Small intestine (tissue), 7 donors: ENCODE measurements around the gene RBP2. TPM values are rescaled to one million over a fixed set of nuclear protein-coding genes. Genes with fewer than 3 reads are reported as not detected.

ENCODE experiments used
- DNase-seq, 2 donors: peaks; one replicate each; pipeline versions ENCODE4 v3.0.0 to v3.0.0-alpha.2; 2013
- FAIRE-seq: peaks from 2 replicates; lab custom pipeline; 2012; peaks lifted over from hg19 to GRCh38; lab: Jason Lieb, UNC
- H3K27ac ChIP-seq, 3 donors: one replicate each; pipeline ENCODE4 v1.5.1; 2013; ENCODE audit warnings: low read length in 2 of 3, mild to moderate bottlenecking in 2 of 3, control low read depth in 1 of 3, inconsistent platforms in 1 of 3, low read depth in 1 of 3, moderate library complexity in 1 of 3
- H3K27me3 ChIP-seq, 3 donors: one replicate each; pipeline ENCODE4 v1.6.1; 2013; ENCODE audit warnings: low read length in 3 of 3, inconsistent platforms in 1 of 3; ENCODE audit not compliant: control insufficient read depth in 3 of 3, insufficient read depth in 3 of 3
- H3K36me3 ChIP-seq, 3 donors: one replicate each; pipeline ENCODE4 v1.6.1; 2013; ENCODE audit warnings: low read length in 3 of 3, inconsistent platforms in 1 of 3, low read depth in 1 of 3, mild to moderate bottlenecking in 1 of 3, moderate library complexity in 1 of 3; ENCODE audit not compliant: control insufficient read depth in 3 of 3, insufficient read depth in 2 of 3
- H3K4me1 ChIP-seq, 3 donors: one replicate each; pipeline ENCODE4 v1.6.1; 2013; ENCODE audit warnings: low read length in 2 of 3, inconsistent platforms in 1 of 3, low read depth in 1 of 3, mild to moderate bottlenecking in 1 of 3, moderate library complexity in 1 of 3; ENCODE audit not compliant: control insufficient read depth in 3 of 3, insufficient read depth in 2 of 3
- H3K4me3 ChIP-seq, 3 donors: one replicate each; pipeline ENCODE4 v1.5.1; 2013; ENCODE audit warnings: low read length in 3 of 3, control low read depth in 1 of 3, inconsistent platforms in 1 of 3, low read depth in 1 of 3, mild to moderate bottlenecking in 1 of 3, moderate library complexity in 1 of 3
- H3K9me3 ChIP-seq, 2 donors: one replicate each; pipeline ENCODE4 v1.6.1; 2013; ENCODE audit warnings: low read depth in 1 of 2, low read length in 1 of 2; ENCODE audit not compliant: control insufficient read depth in 2 of 2, insufficient read depth in 1 of 2
- WGBS, 3 donors: extraction: QIAGEN DNeasy Blood & Tissue Kit; methylation state at CpG; one replicate each; pipeline ENCODE4 v1.1.7; 2013; 5-methylcytosine and 5-hydroxymethylcytosine counted together
- polyA plus RNA-seq, 4 donors: library from polyadenylated mRNA; stranded (reverse) in 3 of 4; unstranded in 1 of 4; fragments of 200-250 nt in 3 of 4; fragments of 120-200 nt in 1 of 4; gene quantifications; one replicate each; pipeline versions ENCODE4 v1.2.1 to v1.2.3, GENCODE V29; 2013
- donor health status: healthy with polysubstance abuse.
- donor health status: control.
- donor health status: control.
- donor health status: Bipolar disorder and iron deficiency.
- donor health status: healthy.

The RBP2 gene
- polyA plus RNA-seq, 4 donors, result 1,530 to 12,637 (median 3,776) TPM

DNA sequence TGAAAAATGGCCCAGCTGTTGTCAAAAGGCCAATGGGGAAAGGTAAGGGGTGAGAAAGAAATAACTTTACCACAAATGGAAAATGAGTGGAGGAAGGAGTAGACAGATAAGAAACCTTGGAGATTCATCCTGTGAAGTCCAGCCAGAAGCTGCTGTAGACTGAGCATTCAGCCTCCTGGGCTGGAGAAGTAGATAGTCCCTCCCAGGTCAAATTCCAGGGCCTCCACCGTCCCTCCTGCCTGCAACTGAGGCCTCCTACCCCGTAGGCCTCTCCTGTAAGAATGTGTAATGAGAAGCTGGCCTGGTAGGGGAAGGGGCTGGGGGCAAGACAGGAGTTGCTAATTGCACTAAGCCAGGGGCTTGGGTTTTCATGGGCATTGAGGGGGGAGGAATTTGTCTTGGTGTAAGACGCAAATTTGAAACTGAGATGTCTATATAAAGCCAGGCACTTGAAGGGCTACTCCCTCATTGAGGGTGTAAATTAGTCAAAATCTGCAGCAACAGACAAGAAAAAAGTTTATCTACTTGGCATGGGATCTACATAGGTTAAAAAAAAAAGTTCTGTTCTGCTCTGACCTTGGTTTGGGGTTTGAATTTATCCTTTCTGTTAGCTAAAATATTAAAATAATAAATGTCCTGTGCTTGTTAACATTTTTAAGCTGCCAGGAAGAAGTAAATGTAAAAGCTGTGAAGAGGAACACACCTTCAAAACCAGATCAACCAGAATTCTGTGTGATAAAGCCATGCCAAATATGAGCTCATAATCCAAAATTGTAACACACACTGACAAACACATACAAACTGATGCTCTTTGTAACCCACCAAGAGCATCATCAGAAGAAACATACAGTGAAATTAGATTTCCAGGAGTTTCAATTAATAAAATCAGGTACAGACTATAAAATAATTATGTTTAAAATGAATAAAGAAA lies 1.7 kb upstream of the RBP2 start:
- FAIRE-seq (no peak), DNase-seq (peak; percentile 84)
- no peak overlapping the region for H3K4me3 ChIP-seq
- H3K27ac ChIP-seq, result peak overlapping the region; percentile 73 to 90 (median 89)
- no peaks in the 10 kb centered on the region for H3K27me3 ChIP-seq
- H3K4me1 ChIP-seq, result peaks cover 5 to 27% (median 5%) of the 10 kb centered on the region in 3 donors
- peaks cover 0 to 8% (median 0%) of the 10 kb centered on the region in 3 donors for H3K36me3 ChIP-seq
- H3K9me3 ChIP-seq, result no peaks in the 10 kb centered on the region
- 11 to 41% (median 30%) methylated on average over 3 of the region's 3 CpGs for WGBS, 3 donors

DNA sequence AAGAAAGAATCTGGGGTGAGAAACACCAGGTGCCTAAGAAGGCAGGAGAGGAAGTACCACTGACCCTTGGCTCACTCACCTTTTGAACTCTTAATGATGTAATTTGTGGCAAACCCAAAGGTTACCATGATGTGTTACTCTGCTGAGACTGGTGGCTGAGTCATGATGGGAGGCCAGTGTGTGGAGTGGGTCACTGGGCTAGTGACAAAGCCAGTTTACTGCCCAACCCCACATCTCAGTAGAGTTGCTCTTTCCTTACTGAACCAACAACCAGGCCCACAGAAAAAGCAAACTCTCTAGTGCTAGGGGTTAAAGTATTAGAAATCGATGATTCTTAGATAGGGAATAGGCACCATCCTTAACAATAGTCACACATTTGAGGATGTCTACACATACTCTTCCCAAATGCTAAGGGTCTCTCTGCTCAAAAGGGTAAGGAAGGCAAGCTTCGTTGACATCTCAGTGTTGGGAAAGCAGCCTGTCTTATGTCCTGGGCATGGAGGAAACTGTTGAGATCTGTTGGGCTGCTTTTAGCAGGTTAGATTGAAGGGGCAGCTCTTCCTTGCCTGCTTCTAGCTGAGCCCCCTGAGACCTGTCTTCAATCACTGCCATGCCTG lies 3.1 kb downstream of the RBP2 start:
- no peaks in the 10 kb centered on the region for H3K9me3 ChIP-seq
- H3K27ac ChIP-seq, result peak overlapping the region; percentile 65 to 90 (median 89)
- peaks cover 0 to 29% (median 3%) of the 10 kb centered on the region in 3 donors for H3K36me3 ChIP-seq
- H3K27me3 ChIP-seq, result no peaks in the 10 kb centered on the region
- no peak for FAIRE-seq
- peak; percentile 75 to 93 for DNase-seq
- peak overlapping the region in 2 of 3 donors; percentile 61 to 65 for H3K4me3 ChIP-seq
- WGBS, 3 donors, result 75 to 84% (median 76%) methylated on average over 2 of the region's 2 CpGs
- H3K4me1 ChIP-seq, result peaks cover 5 to 30% (median 7%) of the 10 kb centered on the region in 3 donors

DNA sequence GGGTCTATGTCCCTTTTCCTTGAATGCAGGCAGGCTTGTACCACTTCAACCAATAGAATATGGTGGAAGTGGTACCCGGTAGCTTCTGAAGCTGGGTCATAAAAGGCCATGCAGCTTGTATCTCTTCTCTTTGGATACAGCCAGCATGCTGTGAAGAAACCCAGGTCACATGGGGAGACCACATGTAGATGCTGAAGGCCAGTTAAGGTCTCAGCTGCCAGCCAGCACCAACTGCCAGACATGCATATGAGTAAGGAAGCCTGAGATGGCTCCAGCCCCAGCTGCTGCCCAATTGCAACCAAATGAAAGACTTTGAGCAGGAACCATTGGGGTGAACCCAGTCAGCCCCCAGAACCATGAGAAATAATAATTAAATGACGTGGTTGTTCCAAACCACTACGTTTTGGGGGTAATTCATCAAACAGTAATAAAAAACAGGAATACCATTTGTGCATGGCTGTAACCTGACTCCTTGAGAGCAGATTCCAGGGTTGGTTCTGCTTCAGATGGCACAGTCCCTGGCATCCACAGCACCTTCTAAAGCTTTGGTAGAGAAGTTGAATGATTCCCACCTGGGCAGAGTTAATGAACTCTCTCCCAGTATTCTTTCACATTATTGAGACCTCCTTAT lies 3.8 kb downstream of the RBP2 start:
- Histone ChIP-seq H3K4me1 (peaks cover 5 to 25% (median 9%) of the 10 kb centered on the region in 3 donors), H3K27me3 (no peaks in the 10 kb centered on the region), H3K9me3 (no peaks in the 10 kb centered on the region), H3K27ac (peak overlapping the region; percentile 18 to 90 (median 68)), H3K4me3 (peak overlapping the region in 2 of 3 donors; percentile 43 to 65), H3K36me3 (peaks cover 0 to 29% (median 8%) of the 10 kb centered on the region in 3 donors)
- FAIRE-seq (no peak), DNase-seq (peak; percentile 35 to 44)
- 56 to 81% (median 76%) methylated on average over 3 of the region's 3 CpGs for WGBS, 3 donors

DNA sequence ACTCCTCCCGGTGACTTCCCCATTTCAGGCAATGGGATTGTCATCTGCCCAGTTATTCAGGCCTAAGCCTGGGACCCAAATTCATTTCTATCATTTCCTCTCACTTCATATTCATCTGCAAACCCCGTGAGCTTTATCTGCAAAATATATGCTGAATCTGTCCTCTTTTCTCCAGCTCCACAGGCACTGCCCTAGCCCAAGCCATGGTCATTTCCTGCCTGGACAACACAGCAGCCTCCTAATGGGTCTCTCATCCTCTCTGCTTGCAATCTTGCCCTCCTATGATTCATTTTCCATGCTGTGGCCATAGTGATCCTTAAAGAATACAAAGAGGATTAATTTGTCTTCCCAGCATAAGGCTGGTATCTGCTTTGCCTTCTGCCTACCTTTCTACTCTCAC lies 6.1 kb downstream of the RBP2 start:
- peak overlapping the region; percentile 1 to 90 (median 12) for H3K27ac ChIP-seq
- no peaks in the 10 kb centered on the region for H3K9me3 ChIP-seq
- no peaks in the 10 kb centered on the region for H3K27me3 ChIP-seq
- H3K36me3 ChIP-seq, result peaks cover 0 to 46% (median 11%) of the 10 kb centered on the region in 3 donors
- H3K4me3 ChIP-seq, result peak overlapping the region in 2 of 3 donors; percentile 39 to 65
- no peak for FAIRE-seq
- peak; percentile 1 to 10 for DNase-seq
- peaks cover 0 to 14% (median 6%) of the 10 kb centered on the region in 3 donors for H3K4me1 ChIP-seq
- WGBS, 3 donors, result 61 to 89% (median 72%) methylated on average over 2 of the region's 2 CpGs

DNA sequence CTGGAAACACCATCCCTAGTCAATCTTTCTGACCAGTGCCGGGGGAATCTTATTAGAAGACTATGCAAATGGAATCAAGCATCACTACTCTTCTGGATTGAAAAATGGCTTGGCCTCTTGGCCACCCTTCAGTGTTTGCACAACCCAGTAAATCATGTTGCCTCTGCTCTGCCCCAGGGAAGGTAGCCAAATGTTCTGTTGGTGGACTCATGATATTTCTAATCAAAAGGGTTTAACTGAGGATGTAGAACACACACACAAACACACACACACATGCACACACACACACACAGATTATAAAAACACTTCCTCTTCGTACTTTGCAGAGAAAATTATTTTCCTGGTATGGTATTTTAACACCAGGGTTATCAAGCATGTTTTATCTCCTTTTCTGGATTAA lies 7.9 kb downstream of the RBP2 start:
- Histone ChIP-seq H3K9me3 (no peaks in the 10 kb centered on the region), H3K4me3 (no peak overlapping the region), H3K4me1 (peaks cover 0 to 14% (median 6%) of the 10 kb centered on the region in 3 donors), H3K27ac (peak overlapping the region in 2 of 3 donors; percentile 17 to 37), H3K27me3 (no peaks in the 10 kb centered on the region), H3K36me3 (peaks cover 0 to 48% (median 13%) of the 10 kb centered on the region in 3 donors)
- no peak for FAIRE-seq
- WGBS, 3 donors, result 12 to 47% (median 20%) methylated on average over 2 of the region's 2 CpGs
- peak in 1 of 2 donors; percentile 72 for DNase-seq

DNA sequence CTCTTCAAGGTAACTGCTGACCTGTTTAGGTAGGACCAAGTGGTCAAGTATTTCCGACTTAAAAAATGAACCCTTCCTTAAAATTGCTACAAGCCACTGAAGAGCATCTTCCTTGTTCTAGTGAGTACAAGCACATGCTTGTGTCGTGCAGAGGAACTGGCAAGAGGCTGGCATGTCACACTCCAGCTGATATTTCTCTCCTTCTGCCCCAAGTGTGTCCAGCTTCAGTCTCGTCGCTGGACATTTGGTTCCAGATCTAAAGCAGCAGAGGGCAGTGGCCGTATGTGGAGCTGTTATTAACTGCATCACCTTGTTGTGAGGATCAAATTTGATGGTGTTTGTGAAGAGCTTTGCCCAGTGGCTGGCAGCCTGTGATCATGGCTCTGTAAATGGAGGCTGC lies 10.0 kb downstream of the RBP2 start:
- WGBS, 3 donors, result 80 to 91% (median 87%) methylated on average over 5 of the region's 5 CpGs
- Histone ChIP-seq H3K27me3 (no peaks in the 10 kb centered on the region), H3K4me3 (no peak overlapping the region), H3K27ac (peak overlapping the region in 1 of 3 donors; percentile 45), H3K36me3 (peaks cover 0 to 55% (median 13%) of the 10 kb centered on the region in 3 donors), H3K4me1 (peaks cover 0 to 20% (median 6%) of the 10 kb centered on the region in 3 donors), H3K9me3 (no peaks in the 10 kb centered on the region)
- no peak for FAIRE-seq
- peak in 1 of 2 donors; percentile 14 for DNase-seq

DNA sequence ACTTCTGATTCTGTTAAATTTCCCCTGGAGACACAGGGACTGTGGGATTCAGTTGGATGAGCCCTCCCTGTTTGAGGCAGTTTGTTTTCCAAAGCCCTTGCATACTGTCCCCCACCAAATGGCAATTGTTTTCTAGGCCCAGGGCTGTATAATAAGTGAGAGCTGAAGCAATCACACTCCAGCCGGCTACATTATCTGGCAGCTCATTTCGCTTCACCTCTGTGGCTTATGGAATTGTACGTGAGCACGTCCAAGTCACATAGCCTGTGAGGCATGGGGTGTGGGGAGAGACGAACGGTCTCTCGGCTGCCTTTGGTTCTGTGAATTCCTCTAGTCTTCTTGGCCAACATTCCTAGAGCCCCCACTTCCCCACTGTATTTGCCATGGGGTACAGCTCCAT lies 10.7 kb downstream of the RBP2 start:
- FAIRE-seq (no peak), DNase-seq (peak in 1 of 2 donors; percentile 27)
- no peak overlapping the region for H3K4me3 ChIP-seq
- no peaks in the 10 kb centered on the region for H3K27me3 ChIP-seq
- peaks cover 0 to 57% (median 14%) of the 10 kb centered on the region in 3 donors for H3K36me3 ChIP-seq
- H3K9me3 ChIP-seq, result no peaks in the 10 kb centered on the region
- WGBS, 3 donors, result 88 to 94% (median 93%) methylated on average over 7 of the region's 7 CpGs
- peak overlapping the region in 2 of 3 donors; percentile 6 to 21 for H3K27ac ChIP-seq
- peaks cover 0 to 20% (median 9%) of the 10 kb centered on the region in 3 donors for H3K4me1 ChIP-seq

DNA sequence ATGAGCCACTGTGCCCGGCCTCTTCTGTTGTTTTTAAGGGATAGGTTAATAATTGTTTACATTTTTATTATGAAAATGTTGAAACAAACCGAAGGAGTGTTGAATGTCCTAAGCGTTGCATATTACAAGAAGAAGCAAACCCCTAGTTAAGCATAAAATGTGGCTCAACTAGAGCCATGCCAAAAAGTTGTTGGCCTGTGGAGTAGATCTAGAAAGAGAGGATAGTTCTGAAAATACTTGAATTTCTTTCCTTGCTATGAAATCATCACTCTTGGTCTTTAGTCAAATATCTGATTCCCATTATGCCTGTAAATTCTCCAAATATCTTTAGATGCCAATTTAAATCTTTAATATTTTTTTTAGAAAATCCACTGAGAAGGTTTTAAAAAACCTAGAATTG lies 12.8 kb downstream of the RBP2 start:
- H3K4me1 ChIP-seq, result peaks cover 0 to 17% (median 7%) of the 10 kb centered on the region in 3 donors
- WGBS, 3 donors, result 63 to 88% (median 84%) methylated on average over 3 of the region's 3 CpGs
- no peak overlapping the region for H3K4me3 ChIP-seq
- no peak for FAIRE-seq
- H3K27ac ChIP-seq, result no peak overlapping the region
- H3K9me3 ChIP-seq, result no peaks in the 10 kb centered on the region
- peaks cover 0 to 62% (median 23%) of the 10 kb centered on the region in 3 donors for H3K36me3 ChIP-seq
- peak in 1 of 2 donors; percentile 1 for DNase-seq
- H3K27me3 ChIP-seq, result no peaks in the 10 kb centered on the region
